GM19351 (cell line): ENCODE results near the gene RFX2.
"Not testable (repeated sequence)": the region's sequence is repeated elsewhere in the genome, so short reads cannot be mapped to it uniquely, and the experiment has no call there.

Experiments
- ATAC-seq: cut with Tn5 transposase; IDR thresholded peaks from one replicate; pipeline ENCODE4 v1.9.1; 2021; ENCODE audit warnings: mild to moderate bottlenecking, moderate library complexity; ENCODE audit not compliant: unreplicated experiment

RFX2 gene

GRCh38 chr19:6076675-6077463, 33.4 kb downstream of the RFX2 start:
- ATAC-seq, result no peak

GRCh38 chr19:6076291-6076665, 34.0 kb downstream of the RFX2 start:
- ATAC-seq, result no peak

- ATAC-seq, result no peak
Measured at GRCh38 chr19:6074709-6075403, 35.4 kb downstream of the RFX2 start.

- no peak for ATAC-seq
Measured at GRCh38 chr19:6073858-6074708, 36.2 kb downstream of the RFX2 start.

GRCh38 chr19:6073233-6073632, 37.1 kb downstream of the RFX2 start:
- ATAC-seq, result not testable (repeated sequence)

GRCh38 chr19:6071875-6072274, 38.4 kb downstream of the RFX2 start:
- no peak for ATAC-seq

- ATAC-seq, result no peak
Measured at GRCh38 chr19:6070720-6071485, 39.4 kb downstream of the RFX2 start.

GRCh38 chr19:6070207-6070681, 40.1 kb downstream of the RFX2 start:
- no peak for ATAC-seq

GRCh38 chr19:6069268-6069791, 41.0 kb downstream of the RFX2 start:
- no peak for ATAC-seq

GRCh38 chr19:6068711-6069110, 41.6 kb downstream of the RFX2 start:
- ATAC-seq, result no peak

- no peak for ATAC-seq
Measured at GRCh38 chr19:6067975-6068374, 42.3 kb downstream of the RFX2 start.

GRCh38 chr19:6066661-6067646, 43.3 kb downstream of the RFX2 start:
- ATAC-seq, result no peak

- no peak for ATAC-seq
Measured at GRCh38 chr19:6065685-6066374, 44.5 kb downstream of the RFX2 start.

GRCh38 chr19:6064336-6065073, 45.8 kb downstream of the RFX2 start:
- ATAC-seq, result no peak

GRCh38 chr19:6063576-6064335, 46.5 kb downstream of the RFX2 start:
- no peak for ATAC-seq

GRCh38 chr19:6062961-6063575, 47.2 kb downstream of the RFX2 start:
- no peak for ATAC-seq

GRCh38 chr19:6062274-6062673, 48.0 kb downstream of the RFX2 start:
- no peak for ATAC-seq
